Measurements from ENCODE around the gene KCNH2. TPM values are rescaled to one million over a fixed set of nuclear protein-coding genes. Genes with fewer than 3 reads are reported as not detected.
"Not testable (repeated sequence)": the region's sequence is repeated elsewhere in the genome, so short reads cannot be mapped to it uniquely, and the experiment has no call there.

KCNH2 gene, protein sequence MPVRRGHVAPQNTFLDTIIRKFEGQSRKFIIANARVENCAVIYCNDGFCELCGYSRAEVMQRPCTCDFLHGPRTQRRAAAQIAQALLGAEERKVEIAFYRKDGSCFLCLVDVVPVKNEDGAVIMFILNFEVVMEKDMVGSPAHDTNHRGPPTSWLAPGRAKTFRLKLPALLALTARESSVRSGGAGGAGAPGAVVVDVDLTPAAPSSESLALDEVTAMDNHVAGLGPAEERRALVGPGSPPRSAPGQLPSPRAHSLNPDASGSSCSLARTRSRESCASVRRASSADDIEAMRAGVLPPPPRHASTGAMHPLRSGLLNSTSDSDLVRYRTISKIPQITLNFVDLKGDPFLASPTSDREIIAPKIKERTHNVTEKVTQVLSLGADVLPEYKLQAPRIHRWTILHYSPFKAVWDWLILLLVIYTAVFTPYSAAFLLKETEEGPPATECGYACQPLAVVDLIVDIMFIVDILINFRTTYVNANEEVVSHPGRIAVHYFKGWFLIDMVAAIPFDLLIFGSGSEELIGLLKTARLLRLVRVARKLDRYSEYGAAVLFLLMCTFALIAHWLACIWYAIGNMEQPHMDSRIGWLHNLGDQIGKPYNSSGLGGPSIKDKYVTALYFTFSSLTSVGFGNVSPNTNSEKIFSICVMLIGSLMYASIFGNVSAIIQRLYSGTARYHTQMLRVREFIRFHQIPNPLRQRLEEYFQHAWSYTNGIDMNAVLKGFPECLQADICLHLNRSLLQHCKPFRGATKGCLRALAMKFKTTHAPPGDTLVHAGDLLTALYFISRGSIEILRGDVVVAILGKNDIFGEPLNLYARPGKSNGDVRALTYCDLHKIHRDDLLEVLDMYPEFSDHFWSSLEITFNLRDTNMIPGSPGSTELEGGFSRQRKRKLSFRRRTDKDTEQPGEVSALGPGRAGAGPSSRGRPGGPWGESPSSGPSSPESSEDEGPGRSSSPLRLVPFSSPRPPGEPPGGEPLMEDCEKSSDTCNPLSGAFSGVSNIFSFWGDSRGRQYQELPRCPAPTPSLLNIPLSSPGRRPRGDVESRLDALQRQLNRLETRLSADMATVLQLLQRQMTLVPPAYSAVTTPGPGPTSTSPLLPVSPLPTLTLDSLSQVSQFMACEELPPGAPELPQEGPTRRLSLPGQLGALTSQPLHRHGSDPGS
- total RNA-seq: 3.2 TPM

DNA sequence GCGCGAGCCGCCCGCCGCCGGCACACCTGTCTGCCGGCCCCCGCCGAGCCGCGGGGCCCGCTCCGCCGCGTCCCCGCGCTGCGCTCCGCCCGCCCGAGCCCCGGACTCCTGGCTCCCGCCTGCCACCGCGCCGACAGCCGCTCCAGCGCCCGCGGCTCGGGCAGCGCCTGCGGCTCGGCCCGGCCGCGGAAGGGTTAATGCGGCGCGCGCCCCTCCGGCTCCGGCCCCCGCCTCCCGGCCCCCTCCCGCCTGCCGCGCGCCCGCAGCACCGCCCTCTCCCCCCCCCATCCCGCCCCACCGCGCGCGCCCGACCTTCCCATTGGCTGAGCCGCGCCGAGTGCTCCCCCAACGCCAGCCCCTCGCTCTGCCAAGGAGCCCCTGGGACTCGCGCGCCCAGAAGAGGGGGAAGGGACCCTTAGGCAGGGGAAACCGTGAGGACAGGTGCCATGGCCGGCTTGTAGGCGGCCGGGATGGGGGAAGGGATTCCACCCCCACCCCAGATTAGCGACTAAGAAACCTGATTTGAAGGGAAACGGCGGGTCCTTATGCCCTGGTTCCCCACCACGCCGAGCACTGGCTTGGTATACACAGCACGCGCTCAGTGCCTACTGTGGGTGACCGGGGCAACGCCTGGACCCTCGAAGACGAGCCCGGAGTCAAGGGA lies at the start of gene KCNH2:
Gene KCNH2 (minus strand): TSS at position 196 of the 664 bp plus-strand sequence. CDS start 408 bp downstream, outside the sequence.
- DNase-seq (ENCODE audit: low spot score) (no peak), ATAC-seq (peak; percentile 42)

DNA sequence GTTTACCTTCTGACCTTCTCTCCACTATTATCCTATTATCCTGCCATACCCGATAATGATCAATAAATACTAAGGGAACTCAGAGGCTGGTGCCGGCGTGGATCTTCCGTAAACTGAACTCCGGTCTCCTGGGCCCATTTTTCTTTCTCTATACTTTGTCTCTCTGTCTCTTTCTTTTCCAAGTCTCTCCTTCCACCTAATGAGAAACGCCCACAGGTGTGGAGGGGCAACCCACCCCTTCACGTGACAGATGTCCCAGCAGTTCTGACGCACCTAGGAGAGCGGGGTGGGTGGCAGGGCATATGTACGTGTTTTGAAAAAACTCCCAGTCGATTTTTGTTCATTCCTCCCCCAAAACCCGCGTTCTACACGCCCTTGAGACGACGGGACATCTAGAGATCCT lies 49.6 kb upstream of the KCNH2 start:
- DNase-seq (ENCODE audit: low spot score); ATAC-seq; intact Hi-C loops (cut with DNase I): not testable (repeated sequence)

More for the DNA sequence above, at the start of gene KCNH2:
- intact Hi-C loops (cut with DNase I): no loop called here

DNA sequence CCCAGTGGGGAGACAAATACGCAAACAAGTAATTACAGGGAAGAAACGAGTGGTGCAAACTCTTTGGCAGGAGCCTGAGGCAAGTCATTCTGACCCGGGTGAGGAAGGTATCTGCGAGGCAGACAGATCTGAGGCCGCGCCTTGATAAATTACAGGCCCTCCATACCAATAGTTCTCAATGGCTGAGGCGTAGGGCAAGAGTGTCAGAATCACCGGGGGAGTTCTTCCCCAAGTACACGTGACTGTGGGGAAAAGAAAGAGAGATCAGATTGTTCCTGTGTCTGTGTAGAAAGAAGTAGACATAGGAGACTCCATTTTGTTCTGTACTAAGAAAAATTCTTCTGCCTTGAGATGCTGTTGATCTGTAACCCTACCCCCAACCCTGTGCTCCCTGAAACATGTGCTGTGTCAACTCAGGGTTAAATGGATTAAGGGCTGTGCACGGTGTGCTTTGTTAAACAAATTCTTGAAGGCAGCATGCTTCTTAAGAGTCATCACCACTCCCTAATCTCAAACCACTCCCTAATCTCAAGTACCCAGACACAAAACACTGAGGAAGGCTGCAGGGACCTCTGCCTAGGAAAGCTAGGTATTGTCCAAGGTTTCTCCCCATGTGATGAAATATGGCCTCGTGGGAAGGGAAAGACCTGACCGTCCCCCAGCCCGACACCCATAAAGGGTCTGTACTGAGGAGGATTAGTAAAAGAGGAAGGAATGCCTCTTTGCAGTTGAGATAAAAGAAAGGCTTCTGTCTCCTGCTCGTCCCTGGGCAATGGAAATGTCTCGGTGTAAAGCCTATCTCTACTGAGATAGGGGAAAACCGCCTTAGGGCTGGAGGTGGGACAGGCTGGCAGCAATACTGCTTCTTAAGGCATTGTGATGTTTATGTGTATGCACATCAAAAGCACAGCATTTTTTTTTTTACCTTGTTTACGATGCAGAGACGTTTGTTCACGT lies 48.9 kb upstream of the KCNH2 start:
- DNase-seq (ENCODE audit: low spot score); ATAC-seq; intact Hi-C loops (cut with DNase I): not testable (repeated sequence)

DNA sequence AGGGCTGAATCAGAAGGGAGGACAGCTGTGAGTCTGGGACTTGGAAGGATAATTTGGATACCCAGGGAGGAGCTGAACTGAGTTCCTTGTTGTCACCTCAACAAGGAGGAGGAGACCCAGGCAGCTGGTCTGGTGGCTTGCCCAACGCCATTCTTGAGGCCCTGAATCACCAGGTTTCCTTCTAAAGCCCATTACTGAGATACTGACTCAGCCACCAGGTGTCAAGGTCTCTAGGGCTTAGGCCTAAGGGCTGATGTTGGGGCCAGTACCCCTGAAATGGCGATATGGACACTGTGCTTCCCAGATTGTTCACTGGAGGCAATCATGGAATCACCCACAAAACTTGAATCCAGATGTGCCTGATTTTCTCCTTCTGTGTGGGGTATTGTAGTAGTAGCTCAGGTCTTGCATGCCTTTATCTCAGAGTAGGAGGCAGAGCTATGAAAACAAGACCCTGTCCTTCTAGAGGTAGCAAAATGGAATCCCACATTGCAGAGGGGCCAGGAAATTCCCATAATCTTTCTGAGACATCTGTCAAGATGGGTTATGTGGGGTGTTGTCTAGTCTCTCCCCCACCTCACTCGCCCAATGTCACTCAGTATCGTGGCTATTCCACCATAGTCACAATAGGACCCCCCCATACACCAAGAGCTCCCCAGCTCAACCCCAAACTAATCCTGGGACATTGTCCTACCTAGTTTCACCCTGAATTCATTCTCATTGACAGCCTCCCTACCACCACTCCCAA lies 48.0 kb upstream of the KCNH2 start:
- DNase-seq (ENCODE audit: low spot score) (no peak), ATAC-seq (no peak)
- intact Hi-C loops (cut with DNase I): no loop called here

DNA sequence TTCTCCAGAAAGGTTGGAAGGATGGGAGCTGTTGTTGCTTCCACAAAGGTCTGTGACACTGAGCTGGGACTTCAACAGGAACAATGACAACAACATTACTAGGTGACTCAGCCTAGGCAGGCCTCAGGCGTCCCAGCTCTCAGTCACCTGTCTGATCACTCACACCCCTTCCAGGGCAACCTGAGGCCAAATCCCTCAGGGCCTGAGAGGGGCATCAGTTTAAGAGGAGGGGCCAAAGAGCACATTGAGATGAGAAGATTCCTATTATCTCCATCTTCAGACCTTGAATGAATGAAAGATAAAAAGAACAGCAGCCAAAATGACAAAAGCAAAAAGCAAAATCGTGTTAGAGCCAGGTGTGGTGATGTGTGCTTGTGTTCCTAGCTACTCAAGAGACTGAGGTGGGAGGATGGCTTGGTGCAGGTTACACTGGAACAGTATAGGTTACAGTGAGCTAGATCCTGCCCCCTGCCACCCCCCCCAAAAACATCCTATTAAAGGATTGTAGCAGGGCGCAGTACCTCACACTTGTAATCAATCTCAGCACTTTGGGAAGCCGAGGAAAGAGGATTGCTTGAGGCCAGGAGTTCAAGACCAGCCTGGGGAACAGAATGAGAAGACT lies 46.4 kb upstream of the KCNH2 start, which contains the start of gene ATG9B:
Gene ATG9B (minus strand): TSS at position 60 of the 622 bp plus-strand sequence. CDS start 71 bp downstream, outside the sequence.
- ATAC-seq: no peak
- DNase-seq (ENCODE audit: low spot score): no peak
- intact Hi-C loops (cut with DNase I): no loop called here

DNA sequence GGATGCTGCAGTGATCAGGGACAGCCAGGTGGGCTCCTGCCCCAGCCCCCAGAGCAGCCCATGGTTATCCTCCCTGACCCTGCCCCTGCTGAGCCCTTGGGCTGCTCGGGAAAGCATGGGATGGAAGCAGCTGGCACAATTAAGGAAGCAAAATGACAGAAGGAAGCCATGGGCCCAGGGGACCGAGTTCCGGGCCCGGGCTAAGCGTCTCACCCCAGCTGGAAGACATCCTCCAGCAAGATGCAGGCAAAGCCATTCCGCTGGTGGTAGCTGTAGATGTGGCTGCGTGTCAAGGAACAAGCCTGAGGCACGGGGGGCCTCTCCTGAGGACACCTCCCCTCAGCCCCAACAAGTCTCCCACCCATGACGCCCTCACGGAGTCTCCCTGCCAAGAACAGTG lies 45.1 kb upstream of the KCNH2 start:
- DNase-seq (ENCODE audit: low spot score) (no peak), ATAC-seq (no peak)
- intact Hi-C loops (cut with DNase I): no loop called here

DNA sequence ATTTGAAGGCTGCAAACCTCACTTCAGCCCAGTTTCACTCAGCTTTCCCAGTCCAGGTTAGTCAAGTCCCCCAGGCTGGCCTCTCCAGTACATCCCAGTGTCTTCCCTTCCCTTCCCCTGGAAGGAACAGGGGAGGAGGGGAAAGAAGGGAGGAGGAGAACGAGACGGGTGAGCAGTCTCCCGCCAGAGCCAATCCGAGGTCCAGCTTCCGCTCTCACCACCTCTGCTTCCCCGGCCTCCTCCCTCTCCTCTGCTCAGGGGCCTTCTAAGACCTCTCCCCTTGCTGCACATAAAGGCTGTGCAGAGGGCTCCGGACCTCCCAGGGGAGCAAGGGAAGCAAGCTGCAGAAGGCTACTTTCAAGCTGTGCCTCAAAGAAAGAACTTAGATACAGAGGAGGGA lies 42.1 kb upstream of the KCNH2 start:
- ATAC-seq (no peak), DNase-seq (ENCODE audit: low spot score) (no peak)
- intact Hi-C loops (cut with DNase I): no loop called here

DNA sequence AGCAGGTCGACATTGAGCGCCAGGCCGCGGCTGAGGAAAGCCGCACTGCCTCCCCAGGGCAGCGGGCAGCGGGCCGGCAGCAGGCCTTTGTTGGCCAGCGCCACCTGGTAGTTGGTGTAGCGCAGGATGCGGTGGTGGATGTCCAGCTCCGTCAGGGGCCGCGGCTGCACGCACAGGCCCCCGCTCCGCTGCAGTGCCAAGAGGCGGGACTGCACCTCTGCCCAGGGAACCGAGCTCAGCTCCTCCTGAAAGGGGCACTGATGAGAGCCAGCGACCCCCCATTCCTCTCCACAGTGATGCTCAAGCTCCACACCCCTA lies 41.0 kb upstream of the KCNH2 start:
- ATAC-seq (no peak), DNase-seq (ENCODE audit: low spot score) (no peak)
- intact Hi-C loops (cut with DNase I): no loop called here

DNA sequence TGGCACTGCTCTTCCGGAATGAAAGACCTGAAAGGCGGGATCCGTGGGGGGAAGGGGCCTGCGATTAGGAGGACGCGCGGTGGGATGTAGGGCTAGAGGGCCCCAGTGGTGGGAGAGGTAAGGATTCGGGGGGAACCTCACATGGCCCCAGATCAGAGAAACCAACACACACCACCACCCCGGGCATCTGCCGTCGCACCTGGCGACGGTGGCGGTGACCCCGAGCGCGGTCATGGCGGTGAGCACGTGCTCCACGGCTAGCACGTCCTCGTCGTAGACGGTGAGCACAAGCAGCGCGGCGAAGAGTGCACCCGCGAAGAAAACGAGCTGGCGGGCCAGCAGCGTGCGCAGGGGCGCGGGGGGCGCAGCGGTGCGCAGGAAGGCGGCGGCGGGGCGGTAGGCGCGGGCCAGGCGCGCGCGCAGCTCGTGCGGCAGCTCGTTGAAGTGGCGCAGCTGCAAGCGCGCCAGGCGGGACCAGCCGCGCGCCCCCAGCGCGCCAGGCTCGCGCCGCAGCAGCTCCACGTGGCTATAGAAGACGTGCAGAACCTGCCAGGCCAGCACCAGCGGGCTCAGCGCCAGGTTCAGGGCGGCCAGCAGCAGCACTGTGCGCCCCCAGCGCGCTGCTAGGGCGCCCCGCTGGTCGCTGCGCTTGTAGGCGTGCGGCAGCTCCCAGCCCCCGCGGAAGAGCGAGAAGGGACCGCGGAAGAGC lies 40.5 kb upstream of the KCNH2 start:
- ATAC-seq: no peak
- intact Hi-C loops (cut with DNase I): no loop called here
- DNase-seq (ENCODE audit: low spot score): no peak

DNA sequence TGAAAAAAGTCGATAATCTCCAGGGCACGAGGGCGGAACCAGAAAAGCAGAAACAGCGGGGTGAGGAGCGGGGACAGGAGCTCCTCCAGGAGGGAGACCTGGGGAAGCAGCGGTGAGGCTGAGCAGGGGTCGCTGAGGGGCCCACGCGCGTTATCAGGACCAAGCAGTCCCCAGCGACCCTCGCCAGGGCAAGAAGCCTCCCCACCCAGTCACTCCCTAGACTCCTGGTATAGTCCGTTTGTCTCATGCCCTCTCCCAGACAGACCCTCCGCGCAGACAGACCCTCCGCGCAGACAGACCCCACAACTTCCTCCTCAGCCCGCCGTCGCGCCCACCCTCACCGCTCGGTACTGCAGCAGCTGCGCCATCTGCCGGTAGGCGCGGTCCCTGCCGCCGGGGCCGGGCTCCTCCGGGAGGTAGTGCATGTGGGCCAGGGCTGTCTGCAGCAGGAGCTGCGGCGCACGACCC lies 39.9 kb upstream of the KCNH2 start:
- ATAC-seq: peak; percentile 68
- DNase-seq (ENCODE audit: low spot score): peak; percentile 84
- intact Hi-C loops (cut with DNase I): no loop called here

DNA sequence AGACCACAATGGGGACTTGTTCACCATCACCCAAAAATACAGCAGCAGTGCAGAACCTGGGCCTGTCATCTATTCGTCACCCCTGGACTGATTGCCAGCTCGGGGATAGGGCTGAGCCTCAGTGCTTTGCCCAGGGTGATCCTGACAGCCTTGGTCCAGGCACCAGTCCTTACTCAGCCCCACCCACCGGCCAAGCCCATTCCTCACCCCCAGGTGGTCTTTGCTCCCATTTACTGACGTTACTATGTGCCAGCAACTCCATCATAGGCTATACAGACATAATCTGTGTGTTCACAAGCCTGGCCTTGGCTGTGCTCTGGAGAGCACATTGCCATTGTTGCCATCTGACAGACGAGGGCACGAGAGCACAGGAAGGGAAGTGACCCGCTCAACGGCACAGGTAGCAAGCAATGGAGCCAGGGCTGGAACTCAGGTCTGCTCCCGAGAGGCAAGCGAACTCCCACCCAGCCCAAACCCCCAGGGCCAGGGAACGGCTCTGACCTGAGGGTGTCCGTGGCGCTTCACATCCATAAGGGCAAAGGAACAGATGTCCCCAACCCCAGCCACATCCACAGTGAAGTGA lies 39.3 kb upstream of the KCNH2 start:
- intact Hi-C loops (cut with DNase I): no loop called here
- DNase-seq (ENCODE audit: low spot score): no peak
- no peak for ATAC-seq

DNA sequence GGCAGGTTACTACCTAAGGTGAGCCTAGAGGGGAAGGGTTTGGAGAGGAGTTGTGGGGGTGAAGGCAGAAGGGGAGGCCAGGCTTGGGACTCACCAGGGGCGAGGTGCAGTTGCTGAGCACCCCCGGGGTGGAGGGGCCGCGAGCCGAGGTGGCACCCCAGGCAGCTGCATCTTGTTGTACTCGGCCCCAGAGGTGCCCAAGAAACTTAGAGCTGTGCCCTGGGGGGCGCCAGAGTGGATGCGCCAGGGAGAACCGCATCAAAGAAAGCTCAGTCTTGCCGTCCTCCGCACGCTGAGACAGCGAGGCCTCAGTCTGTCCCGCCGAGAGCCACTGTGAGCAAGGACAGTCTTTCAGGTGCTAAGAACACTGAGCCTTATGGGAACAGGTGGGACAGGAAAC lies 38.8 kb upstream of the KCNH2 start:
- intact Hi-C loops (cut with DNase I): no loop called here
- no peak for ATAC-seq

DNA sequence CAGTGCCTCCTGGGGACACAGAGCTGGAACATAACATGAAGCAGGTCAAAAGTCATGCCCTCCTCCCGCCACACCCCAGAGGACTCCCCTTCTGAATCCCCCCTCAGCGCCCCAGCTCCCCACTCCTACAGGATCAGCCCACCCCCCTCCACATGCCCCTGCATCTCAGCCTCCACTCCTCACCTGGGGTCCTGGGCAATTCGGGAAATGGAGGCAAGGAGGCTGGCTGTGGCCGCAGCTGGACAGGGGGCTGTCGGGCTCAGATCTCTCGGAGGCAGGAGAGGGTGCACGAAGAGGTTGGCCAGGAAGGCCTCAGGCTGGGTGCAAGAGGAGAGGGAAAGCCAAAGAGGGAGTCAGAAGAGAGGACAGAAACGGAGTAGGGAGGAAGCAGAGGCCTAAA lies 38.4 kb upstream of the KCNH2 start:
- intact Hi-C loops (cut with DNase I): no loop called here
- ATAC-seq (no peak), DNase-seq (ENCODE audit: low spot score) (no peak)

More for the DNA sequence above, 38.8 kb upstream of the KCNH2 start:
- no peak for DNase-seq (ENCODE audit: low spot score)

DNA sequence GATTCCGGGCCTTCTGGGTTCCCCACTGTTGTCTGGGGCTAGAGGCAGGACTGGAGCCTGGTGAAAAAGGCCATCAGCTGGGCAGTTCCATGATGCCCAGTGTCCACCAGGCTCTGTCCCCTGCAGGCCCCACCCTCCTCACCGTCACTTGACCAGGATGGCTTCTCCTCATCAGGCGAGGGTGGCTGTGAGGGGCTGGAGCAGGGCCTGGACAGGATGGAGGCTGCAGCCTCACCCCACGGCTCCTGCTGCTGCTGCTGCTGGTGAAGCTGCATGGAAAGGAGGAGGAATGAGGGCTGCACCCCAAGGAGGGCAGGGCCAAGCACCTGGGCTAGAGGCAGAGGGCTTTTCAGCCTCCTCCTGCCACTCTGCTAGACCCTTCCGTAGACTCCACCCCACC lies 37.8 kb upstream of the KCNH2 start:
- no peak for ATAC-seq

DNA sequence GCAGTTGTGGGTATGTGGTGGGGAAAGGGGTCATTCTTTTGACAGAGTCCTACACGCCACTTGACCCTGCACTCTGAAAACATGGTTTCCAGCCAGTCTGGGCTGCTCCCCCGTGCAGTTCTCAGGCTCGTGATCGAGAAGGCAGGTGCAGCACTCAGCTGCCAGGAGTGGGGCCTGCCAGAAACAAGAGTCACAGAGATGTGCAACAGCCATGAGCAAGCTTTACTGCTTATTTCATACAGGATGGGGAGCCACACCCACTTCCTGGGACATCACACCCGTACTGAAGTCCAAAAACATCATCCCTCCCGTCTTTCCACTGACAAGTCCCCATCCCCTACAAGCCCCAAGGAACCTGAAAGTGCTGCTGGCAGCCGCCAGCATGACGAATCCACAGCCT lies 36.8 kb upstream of the KCNH2 start:
- DNase-seq (ENCODE audit: low spot score) (no peak), ATAC-seq (no peak)
- intact Hi-C loops (cut with DNase I): no loop called here

More for the DNA sequence above, 37.8 kb upstream of the KCNH2 start:
- no peak for DNase-seq (ENCODE audit: low spot score)
- intact Hi-C loops (cut with DNase I): no loop called here
